SU-DHL-6 (cell line): ENCODE measurements around the gene FGFR2.

Experiments used
- CTCF ChIP-seq: fragments of 200-600 bp; sonication (generic); IDR thresholded peaks from one replicate; pipeline ENCODE4 v1.5.1; 2017; ENCODE audit warnings: antibody characterized with exemption, mild to moderate bottlenecking, low read length, moderate library complexity; ENCODE audit not compliant: insufficient read depth, poor library complexity, severe bottlenecking
- EZH2phosphoT487 ChIP-seq: fragments of 200-600 bp; sonication (generic), shearing (Covaris generic); conservative IDR thresholded peaks from 2 replicates; pipeline ENCODE4 v1.6.1; 2018; ENCODE audit warnings: mild to moderate bottlenecking, antibody characterized with exemption, low read length, moderate library complexity, mixed read lengths

- TF ChIP-seq CTCF (no peak), EZH2phosphoT487 (no peak)
Measured at GRCh38 chr10:121462955-121463354, 135.3 kb downstream of the FGFR2 start.
